Daoy (cell line): Measurements from ENCODE around the gene FAM168A. TPM values are rescaled to one million over a fixed set of nuclear protein-coding genes. Genes with fewer than 3 reads are reported as not detected.

Experiments
- total RNA-seq: library from RNA; depleted of rRNA; stranded (reverse); fragments of >200 nt; shearing (Covaris generic); gene quantifications from 2 replicates; pipeline ENCODE4 v1.2.3, GENCODE V29; 2014; rRNA removed

Gene FAM168A
- total RNA-seq, 1 experiment from 2014 or later: 8.9 TPM

Other genes with a start within 250 kb of the FAM168A start
- 10.3 and 11.2 TPM in 2 replicates for gene RELT, start 221.7 kb downstream of the FAM168A start, total RNA-seq
- not detected in 2 replicates for gene PLEKHB1, start 48.5 kb upstream of the FAM168A start, total RNA-seq
- gene RAB6A, start 163.0 kb upstream of the FAM168A start, total RNA-seq: 46.0 and 57.3 TPM in 2 replicates
- 31.0 and 43.2 TPM in 2 replicates for gene MRPL48, start 189.8 kb upstream of the FAM168A start, total RNA-seq